ENCODE data around the gene PSMB1.
"Not testable (repeated sequence)": the region's sequence is repeated elsewhere in the genome, so short reads cannot be mapped to it uniquely, and the experiment has no call there.

PSMB1 gene

DNA sequence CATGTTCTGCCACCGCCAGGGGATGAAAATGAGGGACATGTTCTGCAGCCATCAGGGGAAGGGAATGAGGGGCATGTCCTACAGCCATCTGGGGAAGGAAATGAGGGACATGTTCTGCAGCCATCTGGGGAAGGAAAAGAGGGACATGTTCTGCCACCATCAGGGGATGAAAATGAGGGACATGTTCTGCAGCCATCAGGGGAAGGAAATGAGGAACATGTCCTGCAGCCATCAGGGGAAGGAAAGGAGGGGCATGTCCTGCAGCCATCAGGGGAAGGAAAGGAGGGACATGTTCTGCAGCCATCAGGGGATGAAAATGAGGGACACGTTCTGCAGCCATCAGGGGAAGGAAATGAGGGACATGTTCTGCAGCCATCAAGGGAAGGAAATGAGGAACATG lies 50.8 kb downstream of the PSMB1 start:
- not testable (repeated sequence) for DNase-seq

DNA sequence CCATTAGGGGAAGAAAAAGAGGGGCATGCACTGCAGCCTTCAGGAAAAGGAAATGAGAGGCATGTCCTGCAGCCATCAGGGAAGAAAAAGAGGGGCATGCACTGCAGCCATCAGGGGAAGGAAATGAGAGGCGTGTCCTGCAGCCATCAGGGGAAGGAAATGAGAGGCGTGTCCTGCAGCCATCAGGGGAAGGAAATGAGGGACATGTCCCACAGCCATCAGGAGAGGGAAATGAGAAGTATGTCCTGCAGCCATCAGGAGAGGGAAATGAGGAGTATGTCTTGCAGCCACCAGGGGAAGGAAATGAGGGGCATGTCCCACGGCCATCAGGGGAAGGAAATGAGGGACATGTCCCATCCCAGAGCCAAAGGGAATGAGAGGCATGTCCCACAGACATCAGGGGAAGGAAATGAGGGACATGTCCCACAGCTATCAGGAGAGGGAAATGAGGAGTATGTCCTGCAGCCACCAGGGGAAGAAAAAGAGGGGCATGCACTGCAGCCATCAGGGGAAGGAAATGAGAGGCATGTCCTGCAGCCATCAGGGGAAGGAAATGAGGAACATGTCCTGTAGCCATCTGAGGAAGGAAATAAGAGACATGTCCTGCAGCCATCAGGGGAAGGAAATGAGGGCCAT lies 52.0 kb downstream of the PSMB1 start:
- DNase-seq: no peak

DNA sequence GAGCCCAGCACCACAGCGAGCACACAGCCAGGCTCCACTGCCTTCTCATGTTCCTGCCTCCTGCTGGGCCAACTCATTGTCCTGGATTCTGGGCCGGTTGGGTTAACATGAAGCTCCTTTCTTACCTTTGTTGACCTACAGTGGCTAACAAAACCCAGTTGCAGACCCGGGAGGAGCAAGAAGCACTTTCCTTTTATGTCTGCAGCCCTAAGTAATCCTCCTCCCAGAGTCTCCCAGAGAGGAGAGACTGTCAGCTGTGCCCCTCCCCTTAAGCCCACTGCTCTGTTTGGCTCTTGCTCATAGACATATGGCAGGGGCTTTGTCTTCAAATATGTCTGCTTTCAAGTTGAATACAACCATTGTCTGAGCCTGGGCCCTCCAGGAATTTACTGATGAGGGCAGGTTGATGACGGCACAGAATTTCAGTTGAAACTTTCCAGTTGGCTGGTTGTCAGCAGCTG lies 55.2 kb downstream of the PSMB1 start:
- no peak for DNase-seq

DNA sequence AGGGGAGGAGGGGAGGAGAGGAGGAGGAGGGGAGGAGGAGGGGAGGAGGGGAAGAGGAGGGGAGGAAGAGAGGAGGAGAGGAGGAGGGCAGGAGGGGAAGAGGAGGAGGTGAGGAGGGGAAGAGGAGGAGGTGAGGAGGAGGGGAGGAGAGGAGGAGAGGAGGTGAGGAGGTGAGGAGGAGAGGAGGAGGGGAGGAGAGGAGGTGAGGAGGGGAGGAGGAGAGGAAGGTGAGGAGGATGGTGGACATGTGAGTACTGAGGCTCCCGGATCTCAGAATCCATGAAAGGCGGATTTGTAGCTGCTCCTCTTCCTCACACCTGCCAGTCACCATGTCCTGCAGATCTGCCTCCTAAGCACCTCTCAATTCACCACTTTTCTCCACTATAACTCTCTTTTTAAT lies 59.8 kb downstream of the PSMB1 start:
- DNase-seq: no peak

DNA sequence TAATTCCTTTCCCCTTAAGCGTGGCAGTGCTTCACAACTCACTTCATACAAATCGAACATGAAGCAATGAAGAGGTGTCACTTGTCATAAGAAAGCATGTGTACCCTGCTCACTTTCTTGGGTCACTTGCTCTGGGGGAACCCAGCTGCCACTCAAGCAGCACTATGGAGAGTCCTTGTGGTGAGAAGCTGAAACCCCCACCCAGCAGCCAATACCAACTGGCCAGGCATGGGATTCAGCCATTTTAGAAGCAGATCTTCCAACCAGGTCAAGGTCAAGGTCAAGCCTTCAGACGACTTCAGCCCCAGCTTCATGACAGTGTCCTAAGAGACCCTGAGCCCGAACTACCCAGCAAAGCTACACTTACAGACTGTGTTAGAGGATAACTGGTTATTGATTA lies 62.8 kb downstream of the PSMB1 start:
- no peak for DNase-seq

DNA sequence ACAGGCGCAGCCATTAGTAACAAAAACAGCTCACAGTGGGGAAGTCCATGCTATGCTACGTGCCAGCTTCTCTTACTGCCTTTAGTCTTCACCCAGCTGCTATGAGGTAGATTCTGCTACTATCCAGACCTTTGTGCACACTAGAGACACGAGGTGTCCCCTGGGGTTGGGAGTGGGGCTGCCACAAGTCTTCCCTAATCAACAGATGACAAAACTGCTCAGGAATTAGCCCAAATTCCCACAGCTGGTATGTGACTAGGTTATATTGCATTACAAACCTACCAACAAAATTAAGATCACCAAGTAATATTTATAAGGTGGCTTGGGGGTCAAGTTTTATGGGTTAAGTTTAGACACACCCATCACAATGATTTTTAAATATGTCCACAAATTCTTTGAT lies 63.3 kb downstream of the PSMB1 start:
- DNase-seq: no peak

DNA sequence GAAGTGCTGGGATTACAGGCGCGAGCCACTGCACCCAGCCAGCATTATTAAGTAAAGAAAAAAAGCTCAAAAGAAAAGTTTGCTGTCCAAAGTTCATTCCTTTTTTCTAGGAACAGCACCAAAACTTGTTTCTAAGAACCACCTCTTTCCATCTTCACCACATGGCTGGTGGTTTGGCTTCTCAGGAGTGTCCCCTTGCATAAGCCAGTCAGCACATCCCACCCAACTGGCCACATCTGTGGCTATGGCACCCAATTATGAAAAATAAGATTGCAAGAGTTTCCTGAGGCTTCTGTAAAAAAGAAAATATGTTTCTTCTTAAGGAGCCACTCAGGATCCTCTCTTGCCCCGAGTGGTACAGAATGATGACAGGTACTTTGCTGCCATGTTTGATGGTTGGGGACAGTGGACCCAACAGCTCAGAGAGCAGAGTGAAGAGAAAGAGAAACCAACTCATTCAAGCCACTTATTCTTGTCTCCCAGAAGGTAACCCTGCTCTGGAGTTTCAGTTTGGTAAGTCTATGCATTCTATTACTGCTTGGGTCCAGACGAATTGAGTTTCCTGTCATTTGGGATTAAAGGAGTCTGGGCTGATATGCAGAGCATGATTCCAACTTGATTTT lies 65.3 kb downstream of the PSMB1 start:
- DNase-seq: no peak

DNA sequence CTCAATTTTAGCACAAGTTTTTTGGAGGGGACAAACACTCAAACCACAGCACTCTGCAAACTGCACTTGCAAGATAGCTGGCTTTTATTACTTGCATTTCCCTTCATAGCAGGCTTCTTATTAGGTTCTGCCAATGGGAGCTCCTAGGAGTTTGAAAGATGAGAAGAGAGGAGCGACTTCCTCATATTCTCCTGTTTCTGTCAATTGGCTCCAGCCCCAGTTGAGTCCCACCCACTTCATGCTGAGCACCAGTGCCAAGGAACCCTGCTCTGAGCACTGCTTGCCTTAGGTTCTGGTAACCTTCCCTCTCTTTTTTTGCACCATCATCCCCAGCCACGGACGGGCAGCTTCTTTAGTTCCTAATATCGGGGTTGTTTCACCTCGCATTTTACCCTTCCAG lies 67.9 kb downstream of the PSMB1 start:
- DNase-seq: no peak

Measured in stimulated activated CD4-positive, alpha-beta T cell treated with anti-CD3 and anti-CD28 coated beads, Interleukin-4, amount 100 ng/mL, for 1 hour (primary cell).